Skin epidermis (tissue), 12 donors: ENCODE results near the gene KIRREL3.
"Not testable (repeated sequence)": the region's sequence is repeated elsewhere in the genome, so short reads cannot be mapped to it uniquely, and the experiment has no call there.

Experiments used
- H3K27ac ChIP-seq, 21 experiments: fragments of 200-600 bp; sonication (generic) in 11 of 21; one replicate each; pipeline ENCODE4 v1.5.0; 2020; ENCODE audit warnings: mild to moderate bottlenecking in 3 of 21, inconsistent platforms in 2 of 21, moderate library complexity in 2 of 21
- H3K4me3 ChIP-seq, 7 experiments: fragments of 200-600 bp; sonication (generic) in 2 of 7; one replicate each; pipeline ENCODE4 v1.5.0; 2020; ENCODE audit warnings: inconsistent platforms in 2 of 7, mild to moderate bottlenecking in 2 of 7, moderate library complexity in 1 of 7

The KIRREL3 gene

GRCh38 chr11:126963603-126964363, 36.8 kb downstream of the KIRREL3 start:
- Histone ChIP-seq H3K4me3 (no peak overlapping the region), H3K27ac (no peak overlapping the region)

DNA sequence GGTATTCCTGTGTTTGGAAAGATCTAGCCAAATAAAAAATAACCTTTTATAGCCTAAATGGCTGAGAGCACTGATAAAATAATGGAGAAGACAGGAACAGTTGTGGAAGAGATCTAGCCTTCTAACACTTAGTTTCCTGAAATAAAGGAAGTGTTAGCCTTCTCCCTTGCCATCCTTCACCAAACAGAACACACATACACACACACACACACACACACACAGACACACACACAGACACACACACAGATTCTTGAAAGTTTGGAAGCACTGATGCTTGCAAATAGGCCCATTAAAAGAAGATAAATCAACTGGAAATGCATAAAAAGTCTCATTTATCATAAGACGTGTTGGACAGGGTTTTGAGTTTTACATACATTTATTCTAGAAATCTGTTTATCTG, 37.5 kb downstream of the KIRREL3 start:
- Histone ChIP-seq H3K27ac (no peak overlapping the region), H3K4me3 (no peak overlapping the region)

GRCh38 chr11:126959700-126960099, 40.9 kb downstream of the KIRREL3 start:
- Histone ChIP-seq H3K27ac (no peak overlapping the region), H3K4me3 (no peak overlapping the region)

DNA sequence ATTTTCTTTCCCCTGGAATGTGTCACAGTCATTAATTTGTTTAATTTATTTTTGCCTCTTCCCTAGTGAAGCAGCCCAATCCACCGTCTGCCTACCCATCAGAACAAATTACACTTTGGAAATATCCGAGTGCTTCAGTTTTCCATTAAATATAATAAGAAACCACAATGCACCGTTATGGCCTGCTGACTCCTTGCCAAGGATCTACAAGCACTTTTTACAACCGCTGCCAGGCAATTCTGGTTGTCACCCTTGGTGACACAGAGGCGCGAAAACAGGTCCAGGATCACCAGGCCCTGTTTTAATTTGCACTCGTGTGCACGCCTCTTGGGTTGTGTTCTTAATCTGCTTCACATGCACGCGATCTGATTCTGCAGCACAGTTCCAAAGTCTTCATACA, 43.9 kb downstream of the KIRREL3 start:
- Histone ChIP-seq H3K27ac (no peak overlapping the region), H3K4me3 (no peak overlapping the region)

DNA sequence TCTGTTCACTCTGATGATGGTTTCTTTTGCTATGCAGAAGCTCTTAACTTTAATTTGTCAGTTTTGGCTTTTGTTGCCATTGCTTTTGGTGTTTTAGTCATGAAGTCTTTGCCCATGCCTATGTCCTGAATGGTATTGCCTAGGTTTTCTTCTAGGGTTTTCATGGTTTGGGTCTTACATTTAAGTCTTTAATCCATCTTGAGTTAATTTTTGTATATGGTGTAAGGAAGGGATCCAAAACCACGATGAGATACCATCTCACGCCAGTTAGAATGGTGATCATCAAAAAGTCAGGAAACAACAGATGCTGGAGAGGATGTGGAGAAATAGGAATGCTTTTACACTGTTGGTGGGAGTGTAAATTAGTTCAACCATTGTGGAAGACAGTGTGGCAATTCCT, 48.0 kb downstream of the KIRREL3 start:
- H3K4me3 ChIP-seq, H3K27ac ChIP-seq: not testable (repeated sequence)

DNA sequence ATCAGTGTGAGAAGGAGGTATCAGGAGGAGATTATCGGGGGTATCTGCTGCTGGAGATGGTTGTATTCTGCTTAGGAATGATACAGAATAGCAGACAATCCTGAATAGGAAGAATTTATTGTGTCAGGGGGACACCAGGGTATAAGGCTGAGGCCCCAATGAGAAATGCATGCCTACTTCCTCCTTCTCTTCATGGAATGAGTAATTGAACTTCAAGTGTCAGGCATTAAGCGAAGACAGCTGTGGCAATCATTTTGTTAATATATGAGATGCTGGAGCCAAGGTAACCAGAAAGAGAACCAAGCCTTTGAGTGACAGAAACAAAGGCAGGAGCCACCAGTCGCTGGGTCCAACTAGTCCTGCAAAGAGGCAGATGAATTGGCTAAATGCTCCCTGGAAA, 49.1 kb downstream of the KIRREL3 start:
- no peak overlapping the region for H3K4me3 ChIP-seq
- H3K27ac ChIP-seq = no peak overlapping the region

- no peak overlapping the region for H3K27ac ChIP-seq
- H3K4me3 ChIP-seq = no peak overlapping the region
Measured at GRCh38 chr11:126949066-126949891, 51.3 kb downstream of the KIRREL3 start.

DNA sequence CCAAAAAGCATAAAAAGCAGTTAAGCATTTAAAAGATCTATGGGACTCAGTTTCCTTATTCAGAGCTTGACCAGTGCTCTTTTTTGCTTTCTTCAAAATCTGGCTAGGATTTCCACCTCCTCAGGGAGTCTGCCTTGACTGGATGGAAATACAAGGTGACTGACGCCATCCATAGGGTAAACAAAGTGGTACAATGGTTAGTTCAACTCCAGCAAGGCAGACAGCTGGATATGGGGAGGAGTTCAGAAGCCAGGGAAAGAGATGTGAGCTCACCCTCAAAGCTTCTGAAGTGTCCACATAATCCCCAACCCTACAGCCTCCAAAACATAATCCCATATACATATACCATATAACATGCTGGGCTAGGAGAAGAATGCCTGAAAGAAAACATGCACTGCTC, 52.0 kb downstream of the KIRREL3 start:
- H3K27ac ChIP-seq = no peak overlapping the region
- no peak overlapping the region for H3K4me3 ChIP-seq

DNA sequence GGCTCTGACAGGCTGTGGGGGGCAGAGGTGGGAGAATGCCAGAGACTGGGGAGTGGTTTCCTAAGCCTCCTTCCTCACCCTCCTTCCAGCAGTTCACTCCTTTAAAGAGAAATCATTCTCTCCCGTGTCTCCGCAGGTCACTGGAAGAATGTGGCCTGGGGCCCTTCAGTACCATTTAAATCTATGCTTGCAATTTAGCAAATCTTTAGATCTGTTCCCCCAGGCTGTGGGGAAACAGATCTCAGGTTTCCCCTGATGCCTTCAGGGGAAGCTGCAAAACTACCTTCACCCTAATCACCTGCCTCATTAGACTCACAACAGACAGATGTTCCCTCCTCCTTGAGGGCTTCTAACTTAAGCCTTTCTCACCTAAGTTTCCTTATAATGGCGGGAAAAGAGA, 55.3 kb downstream of the KIRREL3 start:
- no peak overlapping the region for H3K27ac ChIP-seq
- H3K4me3 ChIP-seq = no peak overlapping the region

GRCh38 chr11:126943316-126943715, 57.3 kb downstream of the KIRREL3 start:
- Histone ChIP-seq H3K4me3 (no peak overlapping the region), H3K27ac (no peak overlapping the region)

DNA sequence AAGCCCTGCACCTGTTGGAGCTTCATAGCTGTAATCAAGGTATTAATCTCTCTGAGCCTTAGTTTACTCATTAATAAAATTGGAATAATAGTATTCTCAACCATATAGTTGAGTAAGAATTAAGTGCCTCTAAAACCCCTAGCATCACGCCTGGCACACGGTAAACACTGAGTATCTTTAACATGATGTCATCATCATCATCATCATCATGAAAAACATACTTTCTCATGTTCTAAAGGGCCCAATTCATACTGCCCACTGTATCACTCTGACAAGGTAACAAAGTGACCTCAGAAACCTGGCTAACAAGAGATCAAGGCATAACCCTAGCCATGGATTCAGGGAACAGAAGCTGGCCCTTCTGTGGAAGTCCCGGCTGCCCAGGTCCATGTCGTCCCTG, 58.4 kb downstream of the KIRREL3 start:
- no peak overlapping the region for H3K4me3 ChIP-seq
- H3K27ac ChIP-seq = no peak overlapping the region

GRCh38 chr11:126939552-126939951, 61.0 kb downstream of the KIRREL3 start:
- no peak overlapping the region for H3K27ac ChIP-seq
- no peak overlapping the region for H3K4me3 ChIP-seq

DNA sequence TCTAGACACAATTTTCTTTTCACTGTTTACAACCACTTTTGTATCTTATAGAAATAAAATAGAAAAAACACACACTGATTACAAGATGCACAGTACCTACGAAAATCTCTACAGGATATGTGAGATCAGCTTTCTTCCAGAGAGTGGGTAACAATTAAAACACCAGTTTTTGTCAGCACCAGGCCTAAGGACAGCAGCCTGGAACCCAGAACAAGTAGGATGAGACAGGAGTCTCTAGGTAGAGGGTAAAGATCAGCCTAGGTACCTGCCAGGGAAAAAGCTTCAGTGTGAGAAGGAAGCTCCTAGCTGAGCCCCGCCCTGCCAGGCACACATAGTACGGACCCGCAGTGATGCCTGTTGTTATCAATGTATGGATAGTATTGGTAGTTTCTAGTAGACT, 61.9 kb downstream of the KIRREL3 start:
- Histone ChIP-seq H3K27ac (no peak overlapping the region), H3K4me3 (no peak overlapping the region)

- Histone ChIP-seq H3K4me3 (no peak overlapping the region), H3K27ac (no peak overlapping the region)
Measured at GRCh38 chr11:126930091-126930841, 70.3 kb downstream of the KIRREL3 start.

DNA sequence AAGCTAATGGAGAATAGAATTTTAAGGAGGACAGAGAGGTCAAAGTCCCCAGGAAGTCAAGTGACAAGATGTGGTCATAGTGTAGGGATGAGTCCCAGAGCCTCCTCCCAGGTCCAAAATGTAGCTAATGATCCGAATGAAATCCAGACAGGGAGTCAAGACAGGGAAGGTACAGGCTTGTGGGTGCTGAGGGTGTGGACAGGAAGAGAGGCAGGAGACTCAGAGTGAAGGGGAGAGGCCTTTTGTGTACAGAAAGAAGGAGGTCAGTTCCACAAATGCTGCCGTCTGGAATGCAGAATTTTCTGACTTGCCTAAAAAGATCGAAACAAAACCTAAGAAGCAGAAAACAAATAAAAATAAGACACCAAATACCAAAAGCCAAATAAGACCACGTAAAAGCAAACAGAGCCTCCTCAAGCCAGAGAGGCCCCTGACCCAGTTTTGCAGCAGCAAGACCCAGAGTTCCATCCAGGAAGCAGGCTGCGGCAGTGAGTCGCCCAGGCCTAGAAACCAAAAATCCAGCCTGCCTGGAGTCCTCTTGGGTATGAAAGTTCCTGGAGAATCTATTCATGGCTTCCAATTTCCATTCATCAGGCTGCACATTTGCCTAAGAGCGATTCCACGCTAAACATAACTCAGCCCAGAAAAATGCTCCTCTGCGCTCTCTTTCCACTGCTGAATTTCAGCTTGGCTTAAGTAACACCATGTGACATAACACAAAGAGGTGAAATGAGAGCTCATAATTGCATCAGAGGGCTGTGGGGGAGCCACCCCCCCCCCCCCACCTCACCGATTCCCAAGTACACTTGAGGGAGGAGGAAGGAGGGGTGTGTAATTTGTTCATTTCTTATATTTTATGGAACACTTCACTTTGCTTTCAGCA, 71.2 kb downstream of the KIRREL3 start:
- no peak overlapping the region for H3K27ac ChIP-seq
- no peak overlapping the region for H3K4me3 ChIP-seq

DNA sequence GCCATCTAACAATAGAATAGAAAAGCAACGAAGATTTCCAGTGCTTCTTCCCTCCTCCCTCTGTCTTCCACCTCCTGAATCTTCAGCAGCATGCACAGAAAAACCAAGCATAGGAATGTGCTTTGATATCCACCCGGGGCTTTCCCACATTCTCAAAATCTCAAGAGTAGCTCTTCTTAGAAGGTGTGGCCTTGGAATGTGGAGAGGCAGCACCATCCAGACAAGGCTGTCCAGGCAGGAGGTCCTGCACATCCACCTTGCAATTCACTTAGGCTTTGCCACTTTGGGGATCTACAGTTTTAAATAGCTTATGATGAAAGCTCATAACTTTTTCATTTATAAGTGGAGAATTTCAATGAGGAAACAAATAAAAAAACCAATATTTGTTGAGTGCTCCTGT, 72.9 kb downstream of the KIRREL3 start:
- Histone ChIP-seq H3K27ac (no peak overlapping the region), H3K4me3 (no peak overlapping the region)

DNA sequence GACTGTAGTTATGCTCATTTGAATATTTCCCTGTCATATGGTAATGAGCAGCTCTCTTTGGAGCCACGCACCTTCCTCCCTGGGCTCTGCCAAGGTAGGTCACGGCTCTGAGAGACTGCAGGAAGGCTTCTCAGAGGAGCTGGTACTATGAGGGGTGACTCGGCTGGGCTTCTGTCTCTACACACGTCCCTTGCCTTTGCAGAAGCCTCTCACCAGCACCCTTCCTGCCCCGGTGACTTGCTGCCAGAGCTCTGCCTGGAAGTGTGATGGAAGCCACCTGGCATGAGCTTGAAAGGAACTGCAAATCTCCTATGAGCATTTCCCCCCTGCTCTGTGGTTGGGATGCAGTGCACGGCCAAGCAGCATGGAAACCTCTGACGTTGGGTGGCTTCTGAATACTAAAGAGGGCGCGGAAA, 74.2 kb downstream of the KIRREL3 start:
- Histone ChIP-seq H3K4me3 (no peak overlapping the region), H3K27ac (no peak overlapping the region)

DNA sequence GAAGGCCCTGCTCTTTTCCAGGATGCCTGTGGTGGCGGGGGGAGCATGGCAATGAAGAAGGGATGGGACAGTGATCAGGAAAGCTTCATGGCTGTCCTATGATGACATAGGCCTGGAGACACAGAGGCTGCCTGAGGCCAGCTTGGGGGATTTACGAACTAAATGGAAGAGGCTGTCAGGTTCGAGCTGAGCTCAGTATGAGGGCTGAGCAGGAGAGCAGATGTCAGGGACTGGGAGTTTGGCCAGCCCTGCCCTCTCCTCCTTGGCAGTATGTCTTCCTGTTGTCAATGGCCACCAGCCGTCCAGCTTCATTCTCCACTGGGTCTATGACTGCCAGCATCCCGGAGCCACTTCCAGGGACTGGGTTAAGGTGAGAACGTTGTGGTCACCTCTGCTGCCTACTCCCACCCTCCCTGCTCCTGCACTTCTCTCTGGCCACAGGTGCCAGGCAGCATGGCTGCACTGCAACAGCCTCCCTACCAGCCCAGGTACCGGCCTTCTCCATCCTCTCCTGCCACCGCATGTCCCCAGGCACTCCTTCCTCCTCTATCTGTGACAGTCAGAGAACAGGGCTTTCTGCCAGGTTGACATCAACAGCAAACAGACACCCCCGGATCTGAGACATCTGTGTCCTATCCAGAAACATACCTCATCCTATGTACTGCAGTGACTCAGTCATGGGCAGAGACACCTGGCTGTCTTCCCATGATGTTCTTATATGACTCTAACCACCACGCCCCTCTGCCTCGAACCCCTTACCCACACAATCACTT, 75.1 kb downstream of the KIRREL3 start:
- Histone ChIP-seq H3K27ac (no peak overlapping the region), H3K4me3 (no peak overlapping the region)
